PFSK-1 (cell line): ENCODE measurements around the gene MACROH2A1.

ENCODE experiments used
- FOXP2 ChIP-seq: optimal IDR thresholded peaks from 2 replicates; pipeline ENCODE3; 2011; ENCODE audit warnings: borderline replicate concordance, control low read depth, inconsistent platforms; ENCODE audit not compliant: insufficient read depth; ENCODE audit errors: extremely low read length, extremely low read depth
- POLR2AphosphoS5 ChIP-seq: IDR thresholded peaks from 2 replicates; pipeline ENCODE4 v1.6.1; 2012; ENCODE audit warnings: low read depth, mild to moderate bottlenecking, control low read depth, low read length, moderate library complexity
- SIN3A ChIP-seq: IDR thresholded peaks from 2 replicates; pipeline ENCODE4 v1.6.1; 2012; ENCODE audit warnings: mild to moderate bottlenecking, low read length, moderate library complexity, borderline replicate concordance; ENCODE audit not compliant: insufficient read depth
- TAF1 ChIP-seq: IDR thresholded peaks from 2 replicates; pipeline ENCODE4 v1.6.1; 2012; ENCODE audit warnings: low read length, control low read depth, borderline replicate concordance; ENCODE audit not compliant: insufficient read depth
- TF ChIP-seq, protein P1 (sequence below), 2 experiments: IDR thresholded peaks; 2 replicates each; pipeline versions ENCODE4 v1.6.1 to v1.8.0; 2011 to 2012; ENCODE audit warnings: low read depth in 2 of 2, low read length in 2 of 2, control low read depth in 1 of 2, inconsistent platforms in 1 of 2, mild to moderate bottlenecking in 1 of 2, moderate library complexity in 1 of 2; ENCODE audit not compliant: insufficient read depth in 1 of 2

Gene MACROH2A1

DNA sequence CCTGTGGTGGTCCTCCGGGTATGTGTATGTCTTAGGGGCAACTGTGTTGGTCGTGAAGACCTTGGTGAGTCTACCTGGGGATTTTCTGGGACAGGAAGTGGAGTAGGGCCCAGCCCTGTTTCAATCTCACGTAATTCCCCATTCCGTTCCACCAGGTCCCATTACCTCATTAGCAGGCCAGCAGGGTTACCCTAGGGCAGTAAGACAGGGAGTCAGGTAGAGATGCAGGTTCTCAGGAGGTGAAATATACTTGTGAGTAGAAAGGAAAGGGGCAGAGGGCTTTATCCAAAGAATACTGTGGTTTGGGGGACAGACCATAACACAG lies 56.5 kb downstream of the MACROH2A1 start:
- TF ChIP-seq SIN3A (no peak), FOXP2 (no peak), TAF1 (no peak), POLR2AphosphoS5 (no peak)
- TF ChIP-seq, protein P1, sequence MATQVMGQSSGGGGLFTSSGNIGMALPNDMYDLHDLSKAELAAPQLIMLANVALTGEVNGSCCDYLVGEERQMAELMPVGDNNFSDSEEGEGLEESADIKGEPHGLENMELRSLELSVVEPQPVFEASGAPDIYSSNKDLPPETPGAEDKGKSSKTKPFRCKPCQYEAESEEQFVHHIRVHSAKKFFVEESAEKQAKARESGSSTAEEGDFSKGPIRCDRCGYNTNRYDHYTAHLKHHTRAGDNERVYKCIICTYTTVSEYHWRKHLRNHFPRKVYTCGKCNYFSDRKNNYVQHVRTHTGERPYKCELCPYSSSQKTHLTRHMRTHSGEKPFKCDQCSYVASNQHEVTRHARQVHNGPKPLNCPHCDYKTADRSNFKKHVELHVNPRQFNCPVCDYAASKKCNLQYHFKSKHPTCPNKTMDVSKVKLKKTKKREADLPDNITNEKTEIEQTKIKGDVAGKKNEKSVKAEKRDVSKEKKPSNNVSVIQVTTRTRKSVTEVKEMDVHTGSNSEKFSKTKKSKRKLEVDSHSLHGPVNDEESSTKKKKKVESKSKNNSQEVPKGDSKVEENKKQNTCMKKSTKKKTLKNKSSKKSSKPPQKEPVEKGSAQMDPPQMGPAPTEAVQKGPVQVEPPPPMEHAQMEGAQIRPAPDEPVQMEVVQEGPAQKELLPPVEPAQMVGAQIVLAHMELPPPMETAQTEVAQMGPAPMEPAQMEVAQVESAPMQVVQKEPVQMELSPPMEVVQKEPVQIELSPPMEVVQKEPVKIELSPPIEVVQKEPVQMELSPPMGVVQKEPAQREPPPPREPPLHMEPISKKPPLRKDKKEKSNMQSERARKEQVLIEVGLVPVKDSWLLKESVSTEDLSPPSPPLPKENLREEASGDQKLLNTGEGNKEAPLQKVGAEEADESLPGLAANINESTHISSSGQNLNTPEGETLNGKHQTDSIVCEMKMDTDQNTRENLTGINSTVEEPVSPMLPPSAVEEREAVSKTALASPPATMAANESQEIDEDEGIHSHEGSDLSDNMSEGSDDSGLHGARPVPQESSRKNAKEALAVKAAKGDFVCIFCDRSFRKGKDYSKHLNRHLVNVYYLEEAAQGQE (IDR thresholded peaks at IDR 0.05; ENCODE audit: insufficient read depth in 1 of 2, low read depth in 2 of 2, low read length in 2 of 2): no peak

GRCh38 chr5:135341696-135342550 lies 57.1 kb downstream of the MACROH2A1 start:
- TF ChIP-seq SIN3A (no peak), FOXP2 (no peak), TAF1 (no peak), POLR2AphosphoS5 (no peak)

DNA sequence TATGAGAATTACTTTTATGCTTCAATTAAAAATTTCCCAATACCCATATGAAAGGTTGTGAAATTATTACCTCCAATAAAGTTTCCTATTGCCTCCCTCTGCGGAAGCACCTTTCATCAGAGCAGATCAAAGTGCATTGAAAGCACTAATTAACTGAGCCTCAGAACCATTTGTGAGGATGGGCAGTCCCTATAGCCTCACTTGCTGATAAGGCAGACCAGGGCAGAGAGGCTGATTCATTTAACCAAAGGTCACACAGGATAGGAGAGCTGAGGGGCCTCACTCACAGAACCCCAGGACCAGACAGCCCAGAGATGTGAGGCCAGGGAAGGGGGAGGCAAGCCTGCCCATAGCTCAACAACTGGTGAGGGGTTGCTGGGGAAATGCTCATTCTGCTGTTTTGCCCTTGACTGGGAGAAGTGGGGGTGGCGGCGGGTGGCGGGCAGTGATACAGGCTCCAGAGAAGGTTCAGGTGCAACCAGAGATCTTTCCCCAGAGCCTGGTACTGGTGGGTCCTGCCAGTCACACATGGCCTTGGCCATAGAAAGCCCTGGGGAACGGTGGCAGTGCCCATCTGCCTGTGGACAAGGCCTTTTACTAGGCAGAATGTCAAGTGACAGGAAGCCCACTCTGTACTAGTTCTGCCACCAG lies 57.9 kb downstream of the MACROH2A1 start:
- no peak for TF ChIP-seq FOXP2
- TF ChIP-seq SIN3A: no peak

GRCh38 chr5:135340568-135340967 lies 58.5 kb downstream of the MACROH2A1 start:
- no peak for TF ChIP-seq POLR2AphosphoS5

DNA sequence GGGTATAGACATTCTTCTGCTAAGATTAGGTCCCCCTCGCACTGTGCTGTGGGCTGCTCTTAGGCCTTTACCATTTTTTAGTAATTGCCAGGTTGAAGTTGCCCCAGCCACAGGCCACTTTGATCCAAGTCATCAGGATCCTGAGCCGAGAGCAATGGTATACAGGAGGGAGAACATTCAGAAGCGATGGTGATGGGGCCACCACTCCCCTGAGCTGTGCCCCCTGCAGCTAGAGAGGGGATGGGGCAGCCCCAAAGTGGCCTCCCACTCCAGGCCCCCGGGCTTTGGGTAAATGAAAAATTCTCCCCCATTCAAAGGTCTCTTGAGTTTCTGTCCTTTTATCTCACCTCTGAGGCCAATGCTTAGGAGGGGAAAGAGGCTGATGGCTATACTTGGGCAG lies 59.4 kb downstream of the MACROH2A1 start:
- TF ChIP-seq FOXP2 (no peak), POLR2AphosphoS5 (no peak)

- no peak for TF ChIP-seq FOXP2
- no peak for TF ChIP-seq TAF1
- TF ChIP-seq SIN3A: no peak
- no peak for TF ChIP-seq POLR2AphosphoS5
- TF ChIP-seq, protein P1 (IDR thresholded peaks at IDR 0.05; ENCODE audit: insufficient read depth in 1 of 2, low read depth in 2 of 2, low read length in 2 of 2): no peak
Observed at GRCh38 chr5:135339189-135339588, 59.8 kb downstream of the MACROH2A1 start.

- TF ChIP-seq SIN3A: no peak
- no peak for TF ChIP-seq TAF1
Observed at GRCh38 chr5:135337064-135337463, 62.0 kb downstream of the MACROH2A1 start.

DNA sequence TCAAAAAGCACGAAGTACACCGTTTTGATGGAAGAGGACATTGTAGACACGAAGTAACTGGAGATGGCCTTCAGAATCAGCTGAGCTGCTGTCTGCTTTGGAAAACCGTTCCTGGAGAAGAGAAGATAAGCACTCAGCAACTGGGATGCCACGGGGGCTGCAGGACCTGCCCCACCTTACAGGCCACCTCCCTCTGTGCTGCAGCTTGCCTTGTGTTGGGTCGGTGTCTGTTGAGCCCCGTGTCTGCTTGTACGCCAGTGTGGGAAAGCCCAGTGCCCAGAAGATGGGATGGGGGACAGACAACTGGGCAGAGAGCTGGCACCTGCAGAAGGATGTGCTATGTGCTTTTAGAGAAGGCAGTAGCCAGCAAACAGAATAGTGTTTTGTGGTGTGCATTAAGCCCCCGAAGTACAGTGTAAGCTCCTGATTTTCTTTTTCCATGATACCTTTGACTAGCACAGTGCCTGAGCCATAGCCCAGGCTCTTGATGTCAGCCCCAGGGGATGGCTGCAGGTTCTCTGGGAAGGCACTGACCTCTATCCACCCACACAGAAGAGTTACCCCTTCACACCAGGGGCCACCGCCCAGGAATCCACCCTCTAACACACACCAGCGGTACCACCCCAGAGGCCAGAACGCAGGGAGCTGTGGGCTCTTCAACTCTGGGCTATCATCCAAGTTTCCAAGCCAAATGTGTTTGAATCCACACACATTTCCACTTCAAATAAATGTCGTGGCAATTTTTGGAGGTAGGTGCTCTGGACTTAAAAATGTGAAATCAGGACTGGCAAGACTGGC lies 63.8 kb downstream of the MACROH2A1 start:
- TF ChIP-seq TAF1 (no peak), FOXP2 (no peak), SIN3A (no peak), POLR2AphosphoS5 (no peak)
- TF ChIP-seq, protein P1 (IDR thresholded peaks at IDR 0.05; ENCODE audit: insufficient read depth in 1 of 2, low read depth in 2 of 2, low read length in 2 of 2): no peak
